Upper lobe of right lung (tissue), 1 donor: ENCODE data around the gene C21orf58. TPM values are rescaled to one million over a fixed set of nuclear protein-coding genes. Genes with fewer than 3 reads are reported as not detected.

ENCODE experiments used
- ATAC-seq: fragments of 200-7000 bp; cut with Tn5 transposase; one replicate; pipeline ENCODE4 v1.9.1; 2020; ENCODE audit warnings: mild to moderate bottlenecking, moderate library complexity
- DNase-seq: peaks from one replicate; pipeline ENCODE4 v3.0.0-alpha.2; 2020
- H3K27ac ChIP-seq: fragments of 200-600 bp; one replicate; pipeline ENCODE4 v1.8.0; 2022
- H3K27me3 ChIP-seq: fragments of 200-600 bp; one replicate; pipeline ENCODE4 v1.8.0; 2022; ENCODE audit warnings: mild to moderate bottlenecking
- H3K36me3 ChIP-seq: fragments of 200-600 bp; one replicate; pipeline ENCODE4 v1.8.0; 2022
- H3K4me1 ChIP-seq: fragments of 200-600 bp; one replicate; pipeline ENCODE4 v1.8.0; 2022
- H3K4me3 ChIP-seq: fragments of 200-600 bp; one replicate; pipeline ENCODE4 v1.8.0; 2022; ENCODE audit warnings: mild to moderate bottlenecking
- H3K9me3 ChIP-seq: fragments of 200-600 bp; one replicate; pipeline ENCODE4 v1.8.0; 2022
- intact Hi-C: fragments of 100-400 bp; cut with DNase I; formaldehyde crosslinking; loops from one replicate; pipeline ENCODE4 v1.11.0; 2022
- total RNA-seq: library from RNA; stranded (reverse); fragmentation: NEBNext Ultra II Directional; extraction: Animal tissue kit (Norgen Biotek cat#: 25700); gene quantifications from one replicate; pipeline ENCODE4 v1.2.1, GENCODE V29; 2021
- TF ChIP-seq, protein P1 (sequence below): fragments of 200-600 bp; IDR thresholded peaks from one replicate; pipeline ENCODE4 v1.8.0; 2022; ENCODE audit warnings: antibody characterized with exemption
- donor health status: DM: no; HTN: yes; CAD: no; lungs with severe emphysema.

C21orf58 gene
- total RNA-seq, 1 donor from 2014 or later, result 2.3 TPM

DNA sequence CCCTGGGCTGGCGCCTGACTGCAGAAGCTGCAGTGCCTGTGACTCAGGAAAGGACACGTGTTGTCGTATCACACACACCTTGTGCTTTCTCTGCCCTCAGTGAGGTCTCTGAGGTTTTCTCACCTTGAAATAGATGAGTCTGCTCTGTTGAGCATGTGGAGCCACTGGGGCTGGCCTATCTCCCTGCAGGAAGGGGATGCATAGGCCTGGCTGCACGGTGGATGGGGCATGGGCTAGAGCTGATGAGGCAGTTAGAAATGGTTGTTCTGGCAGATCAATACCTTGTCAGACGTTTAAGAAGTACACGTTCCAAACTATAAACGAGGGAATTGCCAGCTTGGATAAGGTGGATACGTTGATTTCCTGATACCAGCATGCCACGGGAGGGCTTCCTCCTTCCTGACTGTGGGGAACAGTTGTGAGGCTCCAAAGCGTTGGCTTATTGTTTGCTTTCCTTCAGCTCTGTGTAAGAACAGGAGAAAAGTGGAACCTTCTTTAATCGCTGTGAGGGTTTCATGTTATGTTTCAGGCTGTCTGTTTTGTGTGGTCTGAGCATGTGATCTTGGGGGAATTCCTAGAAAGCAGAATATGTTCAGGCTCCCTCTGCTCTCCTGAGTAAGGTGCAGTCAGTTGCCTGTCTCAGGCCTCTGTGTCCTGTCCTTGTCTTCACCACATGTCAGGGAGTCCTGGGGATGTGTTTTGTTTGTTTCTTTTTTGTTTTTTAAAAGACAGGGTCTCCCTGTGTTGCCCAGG is 45.0 kb upstream of the C21orf58 start:
- Histone ChIP-seq H3K4me1 (peaks cover 7% of the 10 kb centered on the region), H3K27ac (no peak overlapping the region), H3K9me3 (no peaks in the 10 kb centered on the region), H3K27me3 (no peaks in the 10 kb centered on the region), H3K36me3 (peaks cover 33% of the 10 kb centered on the region), H3K4me3 (no peak overlapping the region)
- DNase-seq, result no peak
- peak; percentile 11 for ATAC-seq
- TF ChIP-seq, protein P1, sequence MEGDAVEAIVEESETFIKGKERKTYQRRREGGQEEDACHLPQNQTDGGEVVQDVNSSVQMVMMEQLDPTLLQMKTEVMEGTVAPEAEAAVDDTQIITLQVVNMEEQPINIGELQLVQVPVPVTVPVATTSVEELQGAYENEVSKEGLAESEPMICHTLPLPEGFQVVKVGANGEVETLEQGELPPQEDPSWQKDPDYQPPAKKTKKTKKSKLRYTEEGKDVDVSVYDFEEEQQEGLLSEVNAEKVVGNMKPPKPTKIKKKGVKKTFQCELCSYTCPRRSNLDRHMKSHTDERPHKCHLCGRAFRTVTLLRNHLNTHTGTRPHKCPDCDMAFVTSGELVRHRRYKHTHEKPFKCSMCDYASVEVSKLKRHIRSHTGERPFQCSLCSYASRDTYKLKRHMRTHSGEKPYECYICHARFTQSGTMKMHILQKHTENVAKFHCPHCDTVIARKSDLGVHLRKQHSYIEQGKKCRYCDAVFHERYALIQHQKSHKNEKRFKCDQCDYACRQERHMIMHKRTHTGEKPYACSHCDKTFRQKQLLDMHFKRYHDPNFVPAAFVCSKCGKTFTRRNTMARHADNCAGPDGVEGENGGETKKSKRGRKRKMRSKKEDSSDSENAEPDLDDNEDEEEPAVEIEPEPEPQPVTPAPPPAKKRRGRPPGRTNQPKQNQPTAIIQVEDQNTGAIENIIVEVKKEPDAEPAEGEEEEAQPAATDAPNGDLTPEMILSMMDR, result no peak
- intact Hi-C loops, result no loop called here

- TF ChIP-seq, protein P1, result no peak
- H3K4me3 ChIP-seq, result no peak overlapping the region
- intact Hi-C loops, result no loop called here
- H3K36me3 ChIP-seq, result peaks cover 41% of the 10 kb centered on the region
- peaks cover 7% of the 10 kb centered on the region for H3K4me1 ChIP-seq
- no peak for DNase-seq
- H3K27ac ChIP-seq, result no peak overlapping the region
- no peaks in the 10 kb centered on the region for H3K9me3 ChIP-seq
- no peaks in the 10 kb centered on the region for H3K27me3 ChIP-seq
- ATAC-seq, result no peak
Measured at GRCh38 chr21:46366966-46367365, 43.3 kb upstream of the C21orf58 start.

DNA sequence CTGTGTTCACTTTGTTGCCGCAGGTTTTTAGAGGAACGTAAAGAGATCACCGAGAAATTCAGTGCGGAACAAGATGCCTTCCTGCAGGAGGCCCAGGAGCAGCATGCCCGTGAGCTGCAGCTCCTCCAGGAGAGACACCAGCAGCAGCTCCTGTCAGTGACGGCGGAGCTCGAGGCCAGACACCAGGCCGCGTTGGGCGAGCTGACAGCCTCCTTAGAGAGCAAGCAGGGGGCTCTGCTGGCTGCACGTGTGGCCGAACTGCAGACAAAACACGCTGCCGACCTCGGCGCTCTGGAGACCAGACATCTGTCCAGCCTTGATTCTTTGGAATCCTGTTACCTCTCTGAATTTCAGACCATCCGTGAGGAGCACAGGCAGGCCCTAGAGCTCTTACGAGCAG is 42.9 kb upstream of the C21orf58 start:
- Histone ChIP-seq H3K4me1 (peaks cover 7% of the 10 kb centered on the region), H3K36me3 (peaks cover 45% of the 10 kb centered on the region), H3K4me3 (no peak overlapping the region), H3K27ac (no peak overlapping the region), H3K27me3 (no peaks in the 10 kb centered on the region), H3K9me3 (no peaks in the 10 kb centered on the region)
- no peak for DNase-seq
- intact Hi-C loops, result no loop called here
- TF ChIP-seq, protein P1, result no peak
- ATAC-seq, result no peak

DNA sequence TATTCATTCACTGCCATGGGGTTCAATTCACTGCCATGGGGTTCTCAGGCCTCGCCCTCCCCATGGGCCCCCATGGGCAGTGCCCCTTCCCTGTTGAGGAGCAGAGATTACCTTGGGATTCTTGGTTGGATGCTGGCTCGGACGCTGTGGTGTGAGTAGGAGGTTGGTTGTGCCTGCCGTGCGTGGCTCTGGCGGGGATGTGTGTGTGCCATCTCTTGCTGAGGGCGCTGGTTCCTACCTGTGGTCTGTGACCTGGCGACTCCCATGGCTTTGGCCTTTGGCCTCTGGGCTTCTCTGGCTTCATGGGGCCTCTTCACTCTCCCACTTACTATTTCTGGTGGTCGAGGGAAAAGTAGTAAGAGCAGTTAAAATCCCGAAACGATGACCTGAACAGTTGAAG is 42.4 kb upstream of the C21orf58 start:
- Histone ChIP-seq H3K36me3 (peaks cover 49% of the 10 kb centered on the region), H3K9me3 (no peaks in the 10 kb centered on the region), H3K27me3 (no peaks in the 10 kb centered on the region), H3K4me1 (peaks cover 7% of the 10 kb centered on the region), H3K4me3 (no peak overlapping the region), H3K27ac (no peak overlapping the region)
- intact Hi-C loops, result no loop called here
- TF ChIP-seq, protein P1, result no peak
- ATAC-seq (no peak), DNase-seq (no peak)

DNA sequence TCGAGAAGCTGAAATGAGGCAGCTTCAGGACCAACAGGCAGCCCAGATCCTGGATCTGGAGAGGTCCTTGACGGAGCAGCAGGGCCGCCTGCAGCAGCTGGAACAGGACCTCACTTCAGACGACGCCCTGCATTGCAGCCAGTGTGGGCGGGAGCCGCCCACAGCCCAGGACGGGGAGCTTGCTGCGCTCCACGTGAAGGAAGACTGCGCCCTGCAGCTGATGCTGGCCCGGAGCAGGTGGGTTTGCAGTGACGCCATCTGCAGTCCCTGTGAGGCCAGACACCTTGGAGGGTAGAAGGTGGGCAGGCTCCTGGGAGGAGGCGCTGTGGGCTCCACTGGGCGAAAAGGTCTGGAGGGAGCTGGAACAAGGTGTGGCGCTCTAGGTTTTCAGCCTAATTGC is 40.0 kb upstream of the C21orf58 start:
- DNase-seq (no peak), ATAC-seq (peak; percentile 28)
- H3K4me1 ChIP-seq, result peaks cover 2% of the 10 kb centered on the region
- H3K36me3 ChIP-seq, result peaks cover 60% of the 10 kb centered on the region
- H3K27me3 ChIP-seq, result no peaks in the 10 kb centered on the region
- H3K27ac ChIP-seq, result no peak overlapping the region
- H3K9me3 ChIP-seq, result no peaks in the 10 kb centered on the region
- H3K4me3 ChIP-seq, result no peak overlapping the region
- TF ChIP-seq, protein P1, result no peak
- intact Hi-C loops, result no loop called here

GRCh38 chr21:46362946-46363345 is 39.3 kb upstream of the C21orf58 start:
- intact Hi-C loops, result no loop called here
- ATAC-seq (no peak), DNase-seq (no peak)
- Histone ChIP-seq H3K4me1 (no peaks in the 10 kb centered on the region), H3K27me3 (no peaks in the 10 kb centered on the region), H3K27ac (no peak overlapping the region), H3K9me3 (no peaks in the 10 kb centered on the region), H3K36me3 (peaks cover 62% of the 10 kb centered on the region), H3K4me3 (no peak overlapping the region)
- TF ChIP-seq, protein P1, result no peak
